Eye (tissue), 1 donor: ENCODE measurements around the gene LIPE.

Experiments
- DNase-seq: peaks from one replicate; pipeline ENCODE4 v3.0.0-alpha.2; 2015

The LIPE gene

GRCh38 chr19:42442833-42443232 lies 15.6 kb upstream of the LIPE start, which contains the start of gene CXCL17:
Gene CXCL17, minus strand, starts transcription at chr19:42442946. Its CDS starts 114 bp downstream, at chr19:42442832.
- no peak for DNase-seq

GRCh38 chr19:42441049-42441445 lies 13.9 kb upstream of the LIPE start:
- DNase-seq = no peak

GRCh38 chr19:42440357-42441048 lies 13.3 kb upstream of the LIPE start:
- DNase-seq = peak; percentile 78

- DNase-seq = no peak
Measured at GRCh38 chr19:42436006-42436405, 8.8 kb upstream of the LIPE start.

GRCh38 chr19:42435316-42435715 lies 8.1 kb upstream of the LIPE start:
- DNase-seq = no peak

- DNase-seq = peak; percentile 86
Measured at GRCh38 chr19:42433503-42434260, 6.5 kb upstream of the LIPE start.

GRCh38 chr19:42431486-42431885 lies 4.3 kb upstream of the LIPE start:
- no peak for DNase-seq

GRCh38 chr19:42428676-42429075 lies 1.5 kb upstream of the LIPE start:
- no peak for DNase-seq

GRCh38 chr19:42426643-42427042 lies 545 bp downstream of the LIPE start:
- no peak for DNase-seq

GRCh38 chr19:42424712-42425131 lies 2.5 kb downstream of the LIPE start:
- peak; percentile 27 for DNase-seq

GRCh38 chr19:42424345-42424707 lies 2.9 kb downstream of the LIPE start:
- no peak for DNase-seq

- peak; percentile 99 for DNase-seq
Measured at GRCh38 chr19:42423462-42424344, 3.5 kb downstream of the LIPE start.

GRCh38 chr19:42422901-42423461 lies 4.2 kb downstream of the LIPE start:
- DNase-seq = peak; percentile 94

- DNase-seq = no peak
Measured at GRCh38 chr19:42422092-42422900, 4.9 kb downstream of the LIPE start.

- DNase-seq = no peak
Measured at GRCh38 chr19:42421591-42422031, 5.6 kb downstream of the LIPE start.

- DNase-seq = no peak
Measured at GRCh38 chr19:42421101-42421500, 6.1 kb downstream of the LIPE start.

- DNase-seq = no peak
Measured at GRCh38 chr19:42420055-42420544, 7.1 kb downstream of the LIPE start.

GRCh38 chr19:42419309-42419708 lies 7.9 kb downstream of the LIPE start:
- no peak for DNase-seq

- DNase-seq = peak; percentile 22
Measured at GRCh38 chr19:42412661-42413076, 14.5 kb downstream of the LIPE start.

GRCh38 chr19:42412227-42412626 lies 15.0 kb downstream of the LIPE start:
- peak; percentile 27 for DNase-seq

- DNase-seq = no peak
Measured at GRCh38 chr19:42411581-42412178, 15.5 kb downstream of the LIPE start.
